ENCODE data around the gene MGARP.

DNA sequence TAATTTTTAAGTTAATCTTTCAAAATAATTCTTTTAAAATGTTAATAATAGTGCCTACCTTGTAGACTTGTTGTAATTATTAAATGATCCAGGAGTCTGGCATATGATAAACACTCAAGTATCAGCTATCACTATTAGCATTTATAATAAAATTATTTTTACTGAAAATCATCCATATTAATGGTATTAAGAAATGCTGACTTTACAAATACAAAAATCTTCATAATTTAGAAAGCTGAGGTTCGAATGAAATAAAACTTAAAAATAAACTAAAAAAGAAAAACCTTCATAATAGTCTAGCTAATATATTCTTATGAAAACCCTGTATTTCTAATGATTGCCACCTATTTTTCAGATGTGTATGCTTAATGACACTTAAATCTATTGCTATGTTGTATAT lies 5.2 kb downstream of the MGARP start:
- TF ChIP-seq, protein P1, sequence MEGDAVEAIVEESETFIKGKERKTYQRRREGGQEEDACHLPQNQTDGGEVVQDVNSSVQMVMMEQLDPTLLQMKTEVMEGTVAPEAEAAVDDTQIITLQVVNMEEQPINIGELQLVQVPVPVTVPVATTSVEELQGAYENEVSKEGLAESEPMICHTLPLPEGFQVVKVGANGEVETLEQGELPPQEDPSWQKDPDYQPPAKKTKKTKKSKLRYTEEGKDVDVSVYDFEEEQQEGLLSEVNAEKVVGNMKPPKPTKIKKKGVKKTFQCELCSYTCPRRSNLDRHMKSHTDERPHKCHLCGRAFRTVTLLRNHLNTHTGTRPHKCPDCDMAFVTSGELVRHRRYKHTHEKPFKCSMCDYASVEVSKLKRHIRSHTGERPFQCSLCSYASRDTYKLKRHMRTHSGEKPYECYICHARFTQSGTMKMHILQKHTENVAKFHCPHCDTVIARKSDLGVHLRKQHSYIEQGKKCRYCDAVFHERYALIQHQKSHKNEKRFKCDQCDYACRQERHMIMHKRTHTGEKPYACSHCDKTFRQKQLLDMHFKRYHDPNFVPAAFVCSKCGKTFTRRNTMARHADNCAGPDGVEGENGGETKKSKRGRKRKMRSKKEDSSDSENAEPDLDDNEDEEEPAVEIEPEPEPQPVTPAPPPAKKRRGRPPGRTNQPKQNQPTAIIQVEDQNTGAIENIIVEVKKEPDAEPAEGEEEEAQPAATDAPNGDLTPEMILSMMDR (conservative IDR thresholded peaks at IDR 0.05 in 1 of 2, IDR thresholded peaks at IDR 0.05 in 1 of 2; ENCODE audit: low read depth in 1 of 2, low read length in 2 of 2), result no peak
- no peak for TF ChIP-seq EZH2 (IDR thresholded peaks at IDR 0.05; ENCODE audit: low read length, missing control alignments)

All from fibroblast of lung (primary cell).